Endothelial cell of hepatic sinusoid (primary cell): ENCODE measurements around the gene CDKL4.
"Not testable (repeated sequence)": the region's sequence is repeated elsewhere in the genome, so short reads cannot be mapped to it uniquely, and the experiment has no call there.

Experiments used
- in situ Hi-C: cut with HindIII; loops from 2 replicates; pipeline ENCODE4 v1.10.0; 2017; ENCODE audit warnings: low sequenced_read_pairs

The CDKL4 gene

DNA sequence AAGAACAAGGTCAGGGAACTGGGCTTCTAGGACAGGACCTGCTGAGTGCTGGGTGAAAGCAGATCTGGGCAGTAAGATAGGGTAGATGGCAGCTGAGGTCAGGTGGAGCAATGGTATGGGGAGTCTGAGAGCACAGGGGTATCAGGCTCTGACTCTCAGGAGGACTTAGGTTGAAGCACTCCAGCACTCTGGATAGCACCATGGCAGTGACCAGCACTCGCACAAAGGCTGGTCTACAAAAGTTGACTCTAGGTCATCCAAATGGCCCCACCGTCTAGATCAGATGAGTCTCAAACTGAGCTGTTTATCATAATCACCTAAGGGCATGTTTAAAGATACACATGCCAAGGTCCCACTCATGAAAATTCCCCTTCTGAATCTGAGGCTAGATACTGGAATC, 60.1 kb downstream of the CDKL4 start:
- in situ Hi-C loops = no loop called here

DNA sequence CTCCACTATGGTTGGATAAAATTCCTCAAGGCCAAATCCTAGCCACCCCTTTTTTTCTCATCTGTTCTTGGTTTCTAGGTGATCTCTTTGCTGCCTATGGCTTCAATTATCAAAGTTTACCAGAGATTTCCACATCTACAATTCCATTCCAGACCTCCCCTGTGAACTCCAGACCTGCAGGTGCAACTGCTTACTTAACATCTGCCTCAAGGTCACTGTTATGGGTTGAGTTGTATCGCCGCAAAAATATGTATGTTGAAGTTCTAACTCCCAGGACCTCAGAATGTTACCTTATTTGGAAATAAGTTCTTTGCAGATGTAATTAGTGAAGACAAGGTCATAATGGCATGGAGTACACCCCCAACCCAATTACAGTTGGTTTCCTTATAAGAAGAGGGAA, 62.5 kb downstream of the CDKL4 start:
- in situ Hi-C loops = no loop called here

DNA sequence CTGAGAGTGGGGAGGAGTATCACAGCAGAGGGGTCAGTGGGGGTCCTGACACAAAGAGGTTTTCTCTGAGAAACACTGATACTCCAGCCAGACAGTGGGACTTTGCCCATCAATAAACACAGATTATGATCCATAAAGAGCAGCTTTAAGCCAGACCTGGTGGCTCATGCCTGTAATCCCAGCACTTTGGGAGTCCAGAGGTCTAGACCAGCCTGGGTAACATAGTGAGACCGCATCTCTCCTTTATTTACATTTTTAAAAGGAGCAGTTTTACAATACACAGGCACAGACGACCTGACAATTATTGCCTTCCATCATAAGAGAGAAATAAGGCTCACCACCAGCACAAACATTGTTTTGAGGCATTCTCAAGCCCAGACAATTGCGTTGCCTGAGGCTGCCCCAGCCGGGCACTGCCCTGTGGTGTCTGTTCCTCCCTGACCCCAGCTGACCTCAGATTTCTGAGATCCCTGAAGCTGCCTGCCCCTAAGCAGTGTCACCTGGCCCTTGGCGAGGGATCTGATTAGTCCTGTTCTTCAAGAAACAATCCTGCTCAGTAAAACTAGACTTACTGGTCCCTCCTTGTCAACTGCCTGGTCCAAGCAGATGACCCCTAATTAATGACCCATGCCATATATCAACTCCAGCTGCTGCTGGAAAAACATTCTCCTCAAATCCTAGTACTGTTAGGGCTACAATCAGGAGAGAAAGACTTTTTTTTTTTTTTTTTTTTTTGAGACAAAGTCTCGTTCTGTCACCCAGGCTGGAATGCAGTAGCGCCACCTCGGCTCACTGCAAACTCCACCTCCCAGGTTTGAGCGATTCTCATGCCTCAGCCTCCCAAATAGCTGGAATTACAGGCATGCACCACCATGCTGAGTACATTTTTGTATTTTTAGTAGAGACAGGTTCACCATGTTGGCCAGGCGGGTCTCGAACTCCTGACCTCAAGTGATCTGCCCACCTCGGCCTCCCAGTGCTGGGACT, 63.5 kb downstream of the CDKL4 start:
- in situ Hi-C loops = no loop called here

DNA sequence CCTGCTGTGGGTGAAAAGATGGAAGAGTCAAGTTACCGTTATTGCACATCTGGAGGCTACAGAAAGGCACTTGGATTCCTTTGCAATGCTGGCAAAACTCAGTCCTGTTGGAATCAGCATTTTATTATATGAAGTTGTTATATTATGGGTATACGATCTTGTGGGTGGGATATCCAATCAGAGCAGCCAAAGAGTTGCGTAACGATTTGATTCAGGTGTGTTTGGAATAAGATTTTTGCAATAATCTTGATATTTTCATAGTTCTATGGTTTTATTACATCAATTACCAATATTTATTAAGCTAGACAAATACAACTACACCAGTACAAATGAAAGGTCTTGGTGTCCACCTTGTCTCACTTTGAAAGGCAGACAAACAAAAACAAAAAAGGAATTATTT, 65.0 kb downstream of the CDKL4 start:
- in situ Hi-C loops = no loop called here

DNA sequence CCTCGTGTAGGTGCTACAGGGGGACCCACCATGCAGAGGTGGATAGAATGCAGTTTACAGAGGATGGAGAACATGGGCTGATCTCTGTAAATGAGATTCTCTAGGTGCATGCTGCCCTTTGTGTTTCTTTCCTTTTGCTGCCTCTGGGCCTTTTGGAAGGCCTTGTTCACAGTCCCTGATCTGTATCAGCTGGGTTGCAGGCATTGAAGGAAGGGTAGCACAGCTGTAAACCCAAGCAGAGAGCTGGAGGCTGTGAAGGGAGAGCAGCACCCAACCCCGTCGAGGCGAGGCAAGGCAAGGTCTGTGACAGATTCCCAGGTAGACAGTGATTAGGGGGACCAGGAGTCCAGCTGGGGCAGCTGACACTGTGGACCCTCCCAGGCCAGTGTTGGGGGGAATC, 66.8 kb downstream of the CDKL4 start:
- in situ Hi-C loops = no loop called here

DNA sequence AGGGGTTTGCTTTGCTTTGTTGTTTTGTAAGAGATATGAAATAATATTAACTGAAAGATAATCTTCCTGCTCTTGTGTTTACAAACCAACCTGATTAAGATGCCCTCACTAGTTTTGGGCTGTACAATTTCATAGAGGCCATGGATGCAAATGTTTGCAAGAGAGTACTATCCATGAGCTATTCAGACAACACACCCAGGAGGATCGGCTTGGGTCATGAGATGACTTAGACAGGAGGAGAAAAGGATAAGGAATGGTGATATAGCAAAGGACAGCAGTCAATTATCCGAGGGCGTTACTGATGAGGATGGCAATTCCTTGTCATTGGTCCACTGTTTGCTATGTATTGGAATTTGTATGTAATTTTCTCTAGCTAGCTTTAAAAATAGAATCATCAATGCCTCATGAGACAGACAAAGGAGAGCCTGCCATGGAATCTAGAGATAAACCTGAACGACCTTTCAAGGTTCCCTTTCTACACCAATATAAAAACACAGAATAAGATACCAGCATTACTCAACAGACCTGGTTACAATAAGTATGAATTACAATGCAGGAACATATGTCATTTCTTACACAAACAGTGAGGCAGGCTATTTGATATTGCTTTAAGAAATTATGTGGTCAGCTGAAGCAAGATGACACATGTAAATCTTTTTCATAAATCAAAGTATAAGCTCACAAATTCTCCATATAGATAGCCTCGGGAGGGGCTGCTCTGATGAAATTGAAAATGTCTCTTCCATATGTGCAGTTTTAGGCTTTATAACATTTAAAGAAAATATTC, 68.6 kb downstream of the CDKL4 start:
- in situ Hi-C loops = no loop called here

DNA sequence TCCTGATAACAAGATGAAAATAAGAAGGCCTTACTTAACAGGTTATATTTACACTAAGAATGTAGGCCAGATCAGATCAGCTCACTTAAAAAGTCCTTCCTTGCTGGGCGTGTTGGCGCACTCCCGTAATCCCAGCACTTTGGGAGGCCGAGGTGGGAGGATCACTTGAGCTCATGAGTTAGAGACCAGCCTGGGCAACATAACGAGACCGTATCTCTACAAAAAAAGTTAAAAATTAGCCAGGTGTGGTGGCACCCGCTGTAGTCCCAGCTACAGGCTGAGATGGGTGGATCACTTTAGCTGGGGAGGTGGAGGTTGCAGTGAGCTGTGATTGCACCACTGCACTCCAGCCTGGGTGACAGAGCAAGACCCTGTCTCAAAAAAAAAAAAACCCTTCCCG, 69.7 kb downstream of the CDKL4 start:
- in situ Hi-C loops = no loop called here

DNA sequence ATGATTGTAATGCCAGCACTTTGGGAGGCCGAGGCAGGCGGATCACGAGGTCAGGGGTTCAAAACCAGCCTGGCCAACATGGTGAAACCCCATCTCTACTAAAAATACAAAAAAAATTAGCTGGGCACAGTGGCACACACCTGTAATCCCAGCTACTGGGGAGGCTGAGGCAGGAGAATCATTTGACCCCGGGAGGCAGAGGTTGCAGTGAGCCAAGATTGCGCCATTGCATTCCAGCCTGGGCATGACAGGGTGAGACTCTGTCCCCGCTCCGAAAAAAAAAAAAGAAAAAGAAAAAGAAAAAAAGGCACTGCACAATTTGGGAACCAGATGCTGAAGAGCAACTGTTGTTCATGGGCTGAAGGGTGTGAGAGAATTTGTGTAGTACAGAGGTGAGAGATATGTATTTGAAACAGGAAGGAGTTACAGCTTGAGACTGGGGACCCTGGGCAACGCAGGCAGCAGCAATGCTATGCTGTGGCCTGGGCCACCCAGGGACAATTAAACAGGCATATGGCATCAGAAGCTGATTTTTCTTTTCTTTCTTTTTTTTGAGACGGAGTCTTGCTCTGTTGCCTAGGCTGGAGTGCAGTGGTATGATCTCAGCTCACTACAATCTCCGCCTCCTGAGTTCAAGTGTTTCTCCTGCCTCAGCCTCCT, 71.6 kb downstream of the CDKL4 start:
- in situ Hi-C loops = not testable (repeated sequence)

DNA sequence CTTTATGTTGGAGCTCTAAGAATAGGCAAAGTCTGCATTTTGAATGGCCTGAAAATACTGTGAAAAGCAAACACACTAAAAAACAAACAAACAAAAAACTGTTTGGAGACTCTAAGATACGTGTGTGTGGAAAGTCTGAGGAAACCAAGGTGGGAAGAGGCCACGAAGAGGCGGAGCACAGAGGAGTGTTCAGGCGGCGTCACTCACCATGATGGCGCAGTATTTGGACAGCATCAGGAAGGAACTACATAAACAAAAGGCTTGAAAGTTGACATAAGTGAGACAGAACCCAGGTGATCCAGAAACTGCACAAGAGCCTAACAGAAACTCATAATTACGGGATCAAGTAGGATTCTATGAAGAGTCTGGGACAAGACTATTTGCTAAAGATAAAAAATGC, 72.1 kb downstream of the CDKL4 start:
- in situ Hi-C loops = no loop called here

DNA sequence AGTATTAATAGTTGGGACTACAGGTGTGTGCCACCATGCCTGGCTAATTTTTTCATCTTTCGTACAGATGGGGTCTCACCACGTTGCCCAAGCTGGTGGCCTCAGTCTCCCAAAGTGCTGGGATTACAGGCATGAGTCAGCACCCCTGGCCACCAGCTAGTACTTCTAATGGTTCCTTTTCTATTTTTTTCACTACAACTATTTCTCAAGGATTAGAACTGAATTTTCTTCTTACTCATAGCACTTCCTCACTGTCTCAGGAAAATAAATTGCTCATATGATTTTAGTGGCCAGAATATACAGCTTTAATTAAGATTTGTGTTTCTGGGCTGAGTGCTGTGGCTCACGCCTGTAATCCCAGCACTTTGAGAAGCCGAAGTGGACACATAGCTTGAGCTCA, 79.7 kb downstream of the CDKL4 start:
- in situ Hi-C loops = no loop called here

DNA sequence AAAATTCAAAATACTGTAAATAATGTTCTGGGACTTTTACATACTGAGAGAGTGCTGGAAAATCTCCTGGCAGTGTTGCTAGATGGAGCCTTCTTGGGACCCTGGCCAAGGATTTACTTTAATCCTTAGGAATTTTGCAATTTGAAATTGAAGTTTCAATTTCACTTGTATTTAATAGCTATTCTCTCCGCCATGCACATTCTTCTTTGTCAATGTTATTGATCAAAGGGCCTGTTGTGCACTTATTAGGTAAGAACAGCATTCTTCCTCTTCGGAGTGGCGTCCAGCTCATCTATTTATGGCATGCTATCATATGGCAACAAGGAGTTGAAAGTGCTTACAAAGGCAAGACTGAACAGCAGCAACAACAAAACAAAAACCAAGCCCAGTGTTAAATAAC, 82.8 kb downstream of the CDKL4 start:
- in situ Hi-C loops = no loop called here

DNA sequence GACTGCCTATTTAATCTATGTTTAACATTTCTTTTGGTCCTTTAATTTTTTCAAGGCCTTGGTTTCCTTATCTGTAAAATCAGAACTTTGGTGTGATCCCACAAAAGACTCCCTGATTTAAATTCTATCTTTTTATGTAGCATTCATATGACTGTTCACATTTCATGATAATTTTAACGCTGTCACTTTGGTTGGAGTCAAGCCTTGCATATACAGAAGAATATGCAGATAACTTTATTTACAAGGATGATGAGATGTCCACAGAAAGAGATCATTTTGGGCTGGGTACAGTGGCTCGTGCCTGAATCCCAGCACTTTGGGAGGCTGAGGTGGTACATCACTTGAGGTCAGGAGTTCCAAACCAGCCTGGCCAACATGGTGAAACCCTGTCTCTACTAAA, 84.5 kb downstream of the CDKL4 start:
- in situ Hi-C loops = no loop called here

DNA sequence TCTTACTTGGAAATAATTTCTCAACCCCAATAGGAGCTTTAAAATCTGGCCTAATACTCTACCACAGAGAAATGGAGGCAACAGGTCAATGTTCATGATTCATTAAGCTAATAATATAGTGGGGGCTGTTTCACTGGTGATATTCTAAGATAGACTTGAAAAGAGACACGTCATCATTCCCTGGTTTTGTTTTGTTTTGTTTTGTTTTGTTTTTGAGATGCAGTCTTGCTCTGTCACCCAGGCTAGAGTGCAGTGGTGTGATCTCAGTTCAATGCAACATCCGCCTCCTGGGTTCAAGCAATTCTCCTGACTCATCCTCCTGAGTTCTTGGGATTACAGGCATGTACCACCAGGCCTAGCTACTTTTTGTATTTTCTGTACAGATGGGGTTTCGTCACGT, 85.4 kb downstream of the CDKL4 start:
- in situ Hi-C loops = no loop called here

DNA sequence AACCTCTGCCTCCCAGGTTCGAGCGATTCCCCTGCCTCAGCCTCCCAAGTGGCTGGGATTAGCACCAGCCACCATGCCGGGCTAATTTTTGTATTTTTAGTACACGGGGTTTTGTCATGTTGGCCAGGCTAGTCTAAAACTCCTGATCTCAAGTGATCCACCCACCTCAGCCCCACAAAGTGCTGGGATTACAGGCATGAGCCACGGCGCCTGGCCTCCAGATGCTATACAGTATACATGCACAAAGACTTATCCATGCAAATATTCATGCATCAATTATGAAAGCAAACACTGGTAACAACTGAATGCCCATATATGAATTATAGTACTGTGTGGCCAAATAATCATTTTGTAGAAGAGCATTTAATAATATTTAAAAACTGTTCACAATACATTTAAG, 86.9 kb downstream of the CDKL4 start:
- in situ Hi-C loops = no loop called here

DNA sequence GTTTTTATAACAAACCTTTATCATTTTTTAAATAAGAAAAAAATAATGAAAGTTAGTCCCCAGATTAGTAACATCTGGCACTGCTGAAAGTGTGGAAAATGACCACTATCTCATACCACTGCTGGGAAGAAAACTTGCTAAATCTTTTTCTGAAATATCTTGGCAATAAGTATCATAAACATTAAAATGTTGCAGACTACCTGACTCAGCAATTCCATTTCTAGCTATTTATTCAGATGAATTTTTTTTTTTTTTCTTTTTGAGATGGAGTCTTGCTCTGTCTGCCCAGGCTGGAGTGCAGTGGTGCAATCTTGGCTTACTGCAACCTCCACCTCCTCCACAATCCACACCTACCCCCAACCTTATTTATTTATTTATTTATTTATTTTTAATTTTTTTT, 87.7 kb downstream of the CDKL4 start:
- in situ Hi-C loops = no loop called here

DNA sequence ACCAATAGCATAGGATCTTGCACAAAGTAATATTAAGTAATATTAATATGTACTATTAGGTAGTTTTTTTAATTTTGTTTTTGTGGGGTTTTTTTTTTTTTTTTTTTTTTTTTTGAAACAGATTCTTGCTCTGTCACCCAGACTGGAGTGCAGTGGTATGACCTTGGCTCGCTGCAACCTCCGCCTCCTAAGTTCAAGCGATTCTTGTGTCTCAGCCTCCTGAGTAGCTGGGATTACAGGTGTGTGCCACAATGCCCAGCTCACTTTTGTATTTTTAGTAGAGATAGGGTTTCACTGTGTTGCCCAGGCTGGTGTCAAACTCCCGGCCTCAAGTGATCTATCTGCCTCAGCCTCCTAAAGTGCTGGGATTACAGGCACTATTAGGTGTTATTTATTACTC, 88.2 kb downstream of the CDKL4 start:
- in situ Hi-C loops = not testable (repeated sequence)

DNA sequence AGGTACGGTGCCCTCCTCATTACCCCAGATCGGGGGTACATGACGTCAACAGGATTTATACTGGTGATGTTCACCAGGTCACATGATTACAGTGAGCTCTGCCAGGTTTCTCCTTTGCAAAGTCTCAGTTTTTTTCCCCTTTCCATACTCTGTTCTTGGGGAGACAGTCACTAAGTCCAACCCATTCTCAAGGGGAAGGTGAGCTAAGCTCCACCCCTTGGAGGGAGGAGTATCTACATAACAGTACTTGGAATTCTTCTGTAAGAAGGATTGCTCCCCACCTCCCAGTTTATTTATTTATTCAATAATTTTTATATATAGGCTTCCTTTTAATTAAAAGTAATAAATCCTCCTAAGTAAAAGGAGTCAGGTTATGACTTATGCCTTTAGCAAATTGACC, 88.8 kb downstream of the CDKL4 start:
- in situ Hi-C loops = no loop called here

DNA sequence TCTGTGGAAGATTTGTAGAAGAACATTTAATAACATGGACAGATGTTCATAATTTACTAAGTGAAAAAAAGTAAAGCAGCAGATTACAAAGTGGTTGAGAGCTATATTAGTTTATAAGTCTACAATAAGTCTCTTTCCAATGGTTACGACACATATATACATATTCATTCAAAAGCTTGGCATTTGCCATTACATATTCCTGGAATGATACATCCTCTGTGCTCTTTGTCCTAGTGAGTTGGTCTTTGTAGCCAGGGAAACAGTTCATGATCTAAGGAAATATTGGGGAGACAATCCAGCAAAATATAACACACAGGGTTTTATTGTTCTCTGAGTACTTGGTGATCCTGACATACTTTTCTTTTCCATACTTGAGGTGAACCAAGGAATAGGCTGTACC, 90.5 kb downstream of the CDKL4 start:
- in situ Hi-C loops = no loop called here

DNA sequence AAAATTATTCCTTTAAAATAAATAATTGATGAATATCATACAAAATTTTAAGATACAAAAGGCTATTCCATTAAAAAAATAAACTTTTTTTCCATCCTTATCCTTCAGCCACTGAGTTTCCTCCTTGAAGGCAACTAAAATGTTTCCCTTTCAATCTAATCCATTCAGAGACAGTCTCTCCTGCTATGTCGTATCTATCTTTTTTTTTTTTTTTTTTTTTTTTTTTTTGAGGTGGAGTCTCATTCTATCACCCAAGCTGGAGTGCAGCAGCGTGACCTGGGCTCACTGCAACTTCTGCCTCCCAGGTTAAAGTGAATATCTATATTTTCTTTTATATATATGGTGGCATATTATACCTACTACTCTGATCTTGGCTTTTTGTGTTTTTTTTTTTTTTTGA, 91.3 kb downstream of the CDKL4 start:
- in situ Hi-C loops = no loop called here

DNA sequence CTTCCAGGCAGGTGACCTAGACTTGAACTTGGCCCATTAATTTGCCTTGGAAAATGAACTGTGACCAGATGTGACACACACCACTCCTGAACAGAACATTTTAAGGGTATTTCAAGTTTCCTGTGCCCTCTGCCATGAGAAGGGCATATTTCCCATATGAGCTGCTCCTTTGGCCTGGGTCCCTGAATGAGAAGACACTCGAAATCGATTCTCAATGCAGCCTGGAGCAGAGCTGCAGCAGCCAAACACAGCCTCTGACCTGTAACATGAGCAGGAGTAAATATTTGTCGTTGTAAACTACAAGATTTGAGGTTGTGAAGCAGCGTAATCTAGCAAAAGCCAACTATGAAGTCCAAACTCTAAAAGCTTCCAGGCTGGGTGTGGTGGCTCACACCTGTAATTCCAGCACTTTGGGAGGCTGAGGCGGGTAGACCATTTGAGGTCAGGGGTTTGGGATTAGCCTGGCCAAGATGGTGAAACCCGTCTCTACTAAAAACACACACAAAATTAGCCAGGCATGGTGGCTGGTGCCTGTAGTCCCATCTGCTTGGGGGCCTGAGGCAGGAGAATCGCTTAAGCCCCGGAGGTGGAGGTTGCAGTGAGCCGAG, 92.8 kb downstream of the CDKL4 start:
- in situ Hi-C loops = no loop called here

DNA sequence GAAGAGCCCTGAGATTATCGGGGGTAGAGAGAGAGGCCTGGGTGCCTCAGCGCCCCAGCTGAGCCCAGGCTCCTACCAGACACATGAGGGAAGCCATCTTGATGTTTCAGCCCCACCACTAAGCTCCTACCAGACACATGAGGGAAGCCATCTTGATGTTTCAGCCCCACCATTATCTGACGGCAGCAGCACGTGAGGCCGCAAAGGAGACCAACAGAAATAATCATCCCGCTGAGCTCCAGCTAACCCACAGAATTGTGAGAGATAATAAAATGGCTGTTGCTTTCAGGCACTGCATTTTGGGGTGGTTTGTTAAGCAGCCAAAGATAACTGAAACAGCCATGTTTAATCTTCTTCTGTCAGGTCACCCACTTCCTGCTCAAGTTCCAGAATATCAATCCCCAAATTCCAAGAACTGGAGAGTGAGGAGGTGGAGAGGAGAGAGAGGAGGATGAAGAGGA, 93.6 kb downstream of the CDKL4 start:
- in situ Hi-C loops = no loop called here
